ENCODE measurements around the gene PRDX5.
A peak's percentile ranks its signal among the peaks of the same experiment; 100 is the strongest.
"Not testable (repeated sequence)": the region's sequence is repeated elsewhere in the genome, so short reads cannot be mapped to it uniquely, and the experiment has no call there.

Gene PRDX5

DNA sequence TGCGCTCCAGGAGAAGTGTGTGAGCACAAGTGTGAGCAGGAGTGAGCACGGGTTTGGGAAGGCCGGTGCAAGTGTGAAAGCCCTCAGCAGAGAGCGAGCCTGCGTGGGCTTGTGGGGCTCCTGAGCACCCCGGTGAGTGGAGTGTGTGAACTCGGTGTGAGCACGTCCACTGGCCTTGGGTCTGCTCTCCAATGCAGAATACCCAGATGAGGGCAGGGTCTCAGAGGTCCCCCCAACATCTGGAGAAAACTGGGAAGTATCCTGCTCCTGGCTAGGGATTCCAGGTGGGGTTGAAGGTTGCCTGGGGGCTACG is 11.4 kb upstream of the PRDX5 start:
- DNase-seq, result no peak

- DNase-seq, result no peak
Observed at GRCh38 chr11:64306876-64307622, 10.9 kb upstream of the PRDX5 start.

GRCh38 chr11:64307795-64308194 is 10.1 kb upstream of the PRDX5 start:
- DNase-seq, result not testable (repeated sequence)

GRCh38 chr11:64312947-64313346 is 5.0 kb upstream of the PRDX5 start:
- no peak for DNase-seq

DNA sequence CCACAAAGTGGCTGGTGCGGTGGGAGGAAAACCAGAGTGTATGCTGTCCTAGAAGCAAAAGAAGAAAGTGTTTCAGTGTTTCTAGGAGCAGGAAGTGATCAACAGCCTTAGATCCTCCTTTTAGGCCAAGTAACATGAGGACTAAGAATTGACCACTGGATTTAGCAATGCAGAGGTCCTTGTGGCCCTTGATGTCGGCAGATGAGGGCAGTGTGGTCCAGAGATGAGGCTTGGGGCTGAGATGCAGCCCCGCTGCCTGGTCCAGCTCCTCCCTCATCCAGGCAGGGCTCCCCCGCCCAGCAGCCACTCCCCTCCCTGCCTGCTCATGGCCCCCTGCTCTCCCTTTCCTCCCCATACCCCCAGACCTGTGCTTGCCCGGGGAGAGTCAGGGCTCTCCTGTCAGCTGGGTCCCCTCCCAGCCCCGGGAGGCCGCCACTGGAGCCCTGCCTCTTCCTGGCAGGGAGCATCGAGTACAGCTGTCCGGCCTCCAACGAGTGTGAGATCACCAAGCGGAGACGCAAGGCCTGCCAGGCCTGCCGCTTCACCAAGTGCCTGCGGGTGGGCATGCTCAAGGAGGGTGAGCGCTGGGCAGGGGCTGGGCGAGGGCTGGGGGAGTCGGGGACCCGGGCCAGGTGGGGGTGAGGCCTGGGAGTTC is 4.3 kb upstream of the PRDX5 start:
- no peak for DNase-seq

GRCh38 chr11:64314146-64314804 is 3.6 kb upstream of the PRDX5 start:
- DNase-seq, result no peak

DNA sequence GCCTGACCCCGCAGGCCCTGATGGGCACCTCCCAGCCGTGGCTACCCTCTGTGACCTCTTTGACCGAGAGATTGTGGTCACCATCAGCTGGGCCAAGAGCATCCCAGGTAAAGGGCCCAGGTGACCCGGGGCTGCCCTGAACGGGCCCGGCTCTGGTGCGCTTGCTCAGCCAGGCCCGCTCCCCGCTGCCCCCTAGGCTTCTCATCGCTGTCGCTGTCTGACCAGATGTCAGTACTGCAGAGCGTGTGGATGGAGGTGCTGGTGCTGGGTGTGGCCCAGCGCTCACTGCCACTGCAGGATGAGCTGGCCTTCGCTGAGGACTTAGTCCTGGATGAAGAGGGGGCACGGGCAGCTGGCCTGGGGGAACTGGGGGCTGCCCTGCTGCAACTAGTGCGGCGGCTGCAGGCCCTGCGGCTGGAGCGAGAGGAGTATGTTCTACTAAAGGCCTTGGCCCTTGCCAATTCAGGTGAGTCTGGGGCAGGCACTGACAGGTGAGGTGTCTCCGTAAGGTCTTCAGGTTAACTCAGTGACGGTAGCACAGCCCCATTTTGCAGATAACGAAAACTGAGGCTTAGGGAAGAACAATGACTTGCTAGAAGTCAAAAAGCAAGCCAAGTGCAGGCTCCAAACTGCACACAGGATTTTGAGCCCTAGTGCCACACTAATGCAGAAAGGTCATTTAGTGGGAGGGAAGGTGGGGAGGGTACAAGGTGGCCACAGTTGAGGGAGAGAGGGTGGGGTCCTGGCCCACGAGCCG is 2.9 kb upstream of the PRDX5 start:
- no peak for DNase-seq

- DNase-seq, result not testable (repeated sequence)
Observed at GRCh38 chr11:64315667-64316526, 2.0 kb upstream of the PRDX5 start.

GRCh38 chr11:64316672-64317324 is 1.1 kb upstream of the PRDX5 start:
- no peak for DNase-seq

DNA sequence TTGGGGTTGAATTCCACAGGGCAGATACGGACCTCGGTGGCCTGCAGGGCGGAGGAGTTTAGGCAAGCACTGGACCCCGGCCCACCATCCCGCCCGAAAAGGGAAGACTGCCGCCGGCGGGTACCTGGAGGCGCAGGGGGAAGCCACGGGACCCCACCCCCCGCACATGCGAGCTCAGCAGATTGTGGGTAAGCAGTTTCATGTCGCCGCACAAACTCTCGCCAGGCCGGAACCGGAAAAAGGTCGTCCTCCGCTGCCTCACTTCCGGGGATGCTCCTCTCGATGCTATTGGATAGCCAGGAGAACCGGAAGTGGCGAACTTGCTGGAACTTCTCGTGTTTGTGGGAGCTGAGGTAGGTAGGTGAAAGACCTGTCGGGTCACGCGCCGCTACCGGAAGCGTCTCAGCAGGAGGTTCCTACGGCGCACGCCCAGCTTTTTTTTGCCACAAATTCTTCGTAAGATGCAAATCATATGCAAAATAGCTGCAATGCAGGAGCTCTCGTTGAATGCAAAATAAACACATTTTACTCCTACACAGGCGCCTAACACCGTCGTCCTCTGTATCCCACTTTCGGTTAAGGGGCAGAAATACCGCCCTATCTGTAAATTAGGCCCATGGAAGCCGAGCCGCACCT is 478 bp upstream of the PRDX5 start, which contains the start of gene TRMT112:
TSS of gene TRMT112 (minus strand) at position 235 of the 636 bp plus-strand sequence. CDS start at position 202, 33 bp downstream.
- peak; percentile 84 to 87 for DNase-seq

GRCh38 chr11:64318766-64319761 is 1.1 kb downstream of the PRDX5 start:
- no peak for DNase-seq

GRCh38 chr11:64320556-64320955 is 2.6 kb downstream of the PRDX5 start:
- DNase-seq, result no peak

DNA sequence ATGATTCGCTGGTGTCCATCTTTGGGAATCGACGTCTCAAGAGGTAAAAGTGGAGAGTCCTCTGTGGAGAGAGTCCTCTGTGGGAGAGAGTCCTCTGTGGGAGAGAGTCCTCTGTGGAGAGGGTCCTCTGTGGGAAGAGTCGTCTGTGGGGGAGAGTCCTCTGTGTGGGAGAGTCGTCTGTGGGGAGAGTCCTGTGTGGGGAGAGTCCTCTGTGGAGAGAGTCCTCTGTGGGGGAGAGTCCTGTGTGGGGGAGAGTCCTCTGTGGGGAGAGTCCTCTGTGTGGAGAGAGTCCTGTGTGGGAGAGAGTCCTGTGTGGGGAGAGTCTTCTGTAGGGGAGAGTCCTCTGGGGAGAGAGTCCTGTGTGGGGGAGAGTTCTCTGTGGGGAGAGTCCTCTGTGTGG is 3.1 kb downstream of the PRDX5 start:
- no peak for DNase-seq

DNA sequence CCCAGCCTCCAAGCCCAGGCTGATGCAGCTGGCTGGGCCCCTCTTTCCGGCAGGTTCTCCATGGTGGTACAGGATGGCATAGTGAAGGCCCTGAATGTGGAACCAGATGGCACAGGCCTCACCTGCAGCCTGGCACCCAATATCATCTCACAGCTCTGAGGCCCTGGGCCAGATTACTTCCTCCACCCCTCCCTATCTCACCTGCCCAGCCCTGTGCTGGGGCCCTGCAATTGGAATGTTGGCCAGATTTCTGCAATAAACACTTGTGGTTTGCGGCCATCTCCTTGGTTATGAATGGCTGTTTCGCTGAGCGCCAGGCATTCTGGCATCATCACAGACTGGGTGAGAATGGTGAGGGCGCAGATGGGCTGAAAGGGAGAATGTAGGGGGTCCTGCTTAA is 3.6 kb downstream of the PRDX5 start:
- no peak for DNase-seq

DNA sequence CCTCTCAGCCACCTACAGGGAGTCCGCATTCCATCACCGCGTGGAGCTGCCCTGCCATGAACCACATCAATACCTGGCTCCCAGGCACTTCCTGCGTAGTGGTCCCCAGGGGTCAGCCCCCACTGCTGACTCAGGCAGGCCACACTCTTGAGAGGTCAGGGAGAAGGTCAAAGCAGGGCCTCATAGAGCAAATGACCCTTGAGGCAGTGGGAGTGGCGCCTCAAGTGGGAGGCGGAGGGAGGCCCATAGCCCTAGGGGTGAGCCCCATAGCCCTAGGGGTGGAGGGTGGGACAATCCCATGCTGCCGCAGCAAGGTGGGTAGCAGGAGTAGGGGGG is 5.0 kb downstream of the PRDX5 start:
- no peak for DNase-seq

DNA sequence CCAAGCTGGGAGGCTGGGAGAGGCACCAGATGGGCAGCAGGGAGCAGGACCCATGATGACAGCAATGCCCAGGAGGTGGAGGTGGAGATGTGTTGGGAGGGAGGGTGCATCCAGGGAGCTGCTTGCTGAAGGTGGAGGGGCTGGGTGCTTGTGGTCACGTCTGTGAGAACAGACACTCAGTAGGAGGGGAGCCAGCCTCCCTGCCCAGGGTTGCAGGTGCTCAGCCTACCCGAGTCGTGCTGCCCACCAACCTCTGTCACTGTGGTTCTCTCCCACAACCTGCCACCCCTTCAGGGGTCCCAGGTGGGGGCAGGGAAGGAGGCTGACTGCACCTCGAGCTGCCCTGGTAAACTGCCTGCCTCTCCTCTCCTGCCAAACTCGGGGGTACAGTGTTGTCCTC is 5.5 kb downstream of the PRDX5 start:
- DNase-seq, result no peak

- not testable (repeated sequence) for DNase-seq
Observed at GRCh38 chr11:64323984-64324383, 6.1 kb downstream of the PRDX5 start.

DNA sequence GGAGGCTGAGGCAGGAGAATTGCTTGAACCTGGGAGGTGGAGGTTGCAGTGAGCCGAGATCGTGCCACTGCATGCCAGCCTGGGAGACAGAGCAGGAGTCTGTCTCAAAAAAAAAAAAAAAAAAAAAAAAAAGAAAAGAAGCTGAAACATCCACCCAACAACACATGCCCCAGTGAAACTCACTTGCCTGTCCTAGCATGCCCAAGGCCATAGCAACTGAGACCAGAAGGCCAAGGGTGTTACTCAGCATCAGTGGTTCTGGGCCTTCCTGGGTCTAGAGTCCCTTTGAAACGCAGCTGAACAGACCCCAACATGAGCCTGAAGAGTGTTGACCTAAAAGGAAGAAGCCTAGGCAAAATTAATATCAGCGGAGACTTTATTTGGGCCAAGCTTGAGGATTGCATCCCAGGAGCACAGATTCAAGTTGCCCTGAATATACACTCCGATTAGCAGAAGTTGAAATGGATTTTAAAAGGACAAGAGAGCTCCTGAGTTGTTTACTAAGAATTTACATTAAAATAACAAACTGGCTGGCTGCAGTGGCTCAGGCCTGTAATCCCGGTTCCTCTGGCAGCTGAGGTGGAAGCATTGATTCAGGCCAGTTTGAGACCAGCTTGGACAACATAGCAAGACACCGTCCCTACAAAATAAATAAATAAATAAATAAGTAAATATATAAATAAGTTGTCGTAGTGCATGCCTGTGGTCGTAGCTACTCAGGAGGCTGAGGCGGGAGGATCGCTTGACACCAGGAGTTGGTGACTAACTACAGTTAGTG is 7.0 kb downstream of the PRDX5 start:
- no peak for DNase-seq

DNA sequence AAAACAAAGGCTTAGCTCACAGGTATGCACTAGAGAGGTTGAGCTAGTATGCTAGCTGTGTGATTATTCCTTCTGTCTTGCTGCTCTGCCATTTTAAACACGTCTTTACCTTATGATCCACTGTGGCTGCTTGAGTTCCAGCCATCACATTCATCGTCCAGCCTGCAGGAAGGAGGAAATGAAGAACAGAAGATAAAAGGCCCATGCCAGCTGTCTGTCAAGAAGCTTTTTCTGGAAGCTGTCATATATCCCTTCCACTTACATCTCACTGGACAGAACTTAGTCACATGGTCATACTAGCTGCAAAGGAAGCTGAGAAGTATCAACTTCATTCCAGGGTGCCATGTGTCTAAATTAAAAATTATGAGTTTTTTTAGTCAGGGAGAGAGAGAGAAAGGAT is 9.5 kb downstream of the PRDX5 start:
- no peak for DNase-seq

All from bone marrow (tissue), 2 donors.